GM19193 (cell line): ENCODE data around the gene SMIM24.

Experiments used
- POLR2A ChIP-seq: IDR thresholded peaks from 4 replicates; pipeline ENCODE4 v1.6.1; 2011; ENCODE audit not compliant: insufficient read depth, insufficient read length; ENCODE audit errors: extremely low read depth

Gene SMIM24

GRCh38 chr19:3471954-3472655, 8.2 kb downstream of the SMIM24 start:
- TF ChIP-seq POLR2A: no peak

- no peak for TF ChIP-seq POLR2A
Observed at GRCh38 chr19:3470500-3471128, 9.7 kb downstream of the SMIM24 start.

GRCh38 chr19:3469638-3470499, 10.5 kb downstream of the SMIM24 start:
- TF ChIP-seq POLR2A: no peak

GRCh38 chr19:3468211-3468610, 12.1 kb downstream of the SMIM24 start:
- TF ChIP-seq POLR2A: no peak

- TF ChIP-seq POLR2A: no peak
Observed at GRCh38 chr19:3467437-3468198, 12.7 kb downstream of the SMIM24 start.

GRCh38 chr19:3466635-3467034, 13.7 kb downstream of the SMIM24 start:
- TF ChIP-seq POLR2A: no peak

- TF ChIP-seq POLR2A: no peak
Observed at GRCh38 chr19:3465552-3465951, 14.8 kb downstream of the SMIM24 start.

- no peak for TF ChIP-seq POLR2A
Observed at GRCh38 chr19:3464587-3465235, 15.6 kb downstream of the SMIM24 start.

GRCh38 chr19:3463714-3464586, 16.4 kb downstream of the SMIM24 start:
- TF ChIP-seq POLR2A: no peak

- no peak for TF ChIP-seq POLR2A
Observed at GRCh38 chr19:3462991-3463713, 17.2 kb downstream of the SMIM24 start.

- TF ChIP-seq POLR2A: no peak
Observed at GRCh38 chr19:3459965-3460582, 20.3 kb downstream of the SMIM24 start.

GRCh38 chr19:3459089-3459881, 21.0 kb downstream of the SMIM24 start:
- no peak for TF ChIP-seq POLR2A
